Measurements from ENCODE around the gene EDEM3.
A peak's percentile ranks its signal among the peaks of the same experiment; 100 is the strongest.
"Not testable (repeated sequence)": the region's sequence is repeated elsewhere in the genome, so short reads cannot be mapped to it uniquely, and the experiment has no call there.

The EDEM3 gene

GRCh38 chr1:184769241-184769640 is 14.6 kb upstream of the EDEM3 start:
- no peak for DNase-seq

DNA sequence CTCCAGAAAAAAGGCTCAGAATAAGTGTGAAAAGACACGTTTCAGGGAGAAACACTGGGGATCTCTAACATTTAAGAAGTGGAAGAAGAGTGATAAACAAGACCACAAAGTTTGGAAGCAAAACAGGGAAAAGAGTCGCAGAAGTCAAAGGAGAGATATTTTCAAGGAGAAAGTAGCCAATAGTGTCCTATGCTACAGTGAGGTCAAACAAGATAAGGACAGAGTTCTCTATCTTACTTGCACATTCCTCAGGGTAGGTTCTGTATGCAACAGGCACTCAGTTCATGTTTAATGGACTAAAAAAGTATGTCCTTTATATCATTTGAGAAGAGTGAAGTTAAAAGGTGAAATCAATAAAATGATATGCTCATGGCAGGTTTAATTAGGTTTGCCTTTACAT is 13.8 kb upstream of the EDEM3 start:
- DNase-seq, result no peak

DNA sequence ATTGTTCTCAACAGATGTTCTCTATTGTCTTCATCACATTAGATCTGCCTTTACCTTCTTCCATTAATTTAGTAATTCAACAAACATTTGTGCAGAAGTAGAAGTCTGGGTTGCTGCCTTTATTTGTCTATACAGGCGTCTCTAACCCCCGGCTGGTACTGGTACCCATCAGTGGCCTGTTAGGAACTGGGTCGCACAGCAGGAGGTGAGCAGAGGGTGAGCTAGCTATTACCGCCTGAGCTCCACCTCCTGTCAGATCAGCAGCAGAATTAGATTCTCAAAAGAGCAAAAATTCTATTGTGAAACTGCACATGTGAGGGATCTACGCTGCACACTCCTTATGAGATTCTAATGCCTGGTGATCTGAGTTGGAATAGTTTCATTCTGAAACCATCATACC is 12.9 kb upstream of the EDEM3 start:
- no peak for DNase-seq

DNA sequence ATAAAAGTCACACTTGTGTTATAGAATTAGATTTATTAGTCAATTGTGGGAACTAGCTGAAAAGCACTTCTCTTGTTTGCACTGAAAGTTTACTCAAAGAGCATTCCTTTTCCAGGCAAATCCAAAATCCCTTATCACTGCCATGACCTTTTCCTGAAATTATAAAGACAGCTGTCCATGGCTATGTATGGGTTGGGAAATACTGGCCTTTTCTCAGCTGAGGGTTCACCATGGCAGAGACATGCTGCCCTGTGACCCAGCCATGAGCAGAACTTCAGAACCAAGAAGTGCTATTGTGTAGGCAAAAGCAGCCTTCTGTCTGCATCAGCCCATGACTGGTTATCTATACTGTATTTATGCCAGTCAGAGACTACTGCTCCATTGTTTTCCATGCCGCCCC is 9.8 kb upstream of the EDEM3 start:
- no peak for DNase-seq

GRCh38 chr1:184763520-184763919 is 8.9 kb upstream of the EDEM3 start:
- not testable (repeated sequence) for DNase-seq

DNA sequence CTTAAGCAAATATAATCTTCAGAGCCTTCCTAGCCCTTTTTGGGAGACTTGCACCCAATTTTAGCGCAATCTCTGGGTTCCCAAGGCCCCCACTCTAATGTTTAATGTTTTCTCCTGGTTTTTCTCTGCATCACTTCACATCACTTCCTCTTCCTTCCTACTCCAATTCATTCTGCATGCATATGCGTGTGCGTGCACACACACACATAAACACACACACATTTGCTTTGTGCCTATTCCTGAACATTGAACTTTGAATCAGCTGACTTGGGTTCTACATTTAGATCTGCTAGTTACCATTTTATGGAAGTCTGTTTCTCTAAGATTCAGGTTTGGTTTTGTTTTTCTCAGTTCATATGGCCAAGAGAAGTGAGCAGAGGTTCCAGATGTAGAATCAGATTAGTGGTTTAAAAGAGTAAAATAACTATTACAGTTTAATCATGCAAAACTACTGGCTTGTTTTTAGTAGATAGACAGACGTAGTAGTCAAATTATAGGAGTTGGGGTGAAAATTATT is 7.4 kb upstream of the EDEM3 start:
- DNase-seq, result no peak

DNA sequence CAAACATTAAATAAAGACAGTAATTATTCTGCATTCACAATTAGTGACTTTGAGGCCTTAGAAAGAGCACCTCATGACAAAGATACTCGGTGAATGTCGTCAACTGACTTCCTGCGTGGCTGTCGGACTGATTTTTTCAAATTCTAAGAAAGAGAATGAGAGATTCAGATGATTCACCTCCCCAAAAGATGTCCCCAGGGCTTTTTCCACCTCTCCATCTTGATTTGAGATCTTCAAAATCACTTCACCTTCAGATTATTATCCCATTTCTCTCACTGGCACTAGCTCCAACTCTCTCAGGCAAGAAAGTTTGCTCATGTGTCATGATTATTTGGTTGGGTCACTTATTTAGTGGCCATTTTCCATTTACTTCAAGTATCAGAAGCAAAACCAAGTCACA is 5.0 kb upstream of the EDEM3 start:
- no peak for DNase-seq

DNA sequence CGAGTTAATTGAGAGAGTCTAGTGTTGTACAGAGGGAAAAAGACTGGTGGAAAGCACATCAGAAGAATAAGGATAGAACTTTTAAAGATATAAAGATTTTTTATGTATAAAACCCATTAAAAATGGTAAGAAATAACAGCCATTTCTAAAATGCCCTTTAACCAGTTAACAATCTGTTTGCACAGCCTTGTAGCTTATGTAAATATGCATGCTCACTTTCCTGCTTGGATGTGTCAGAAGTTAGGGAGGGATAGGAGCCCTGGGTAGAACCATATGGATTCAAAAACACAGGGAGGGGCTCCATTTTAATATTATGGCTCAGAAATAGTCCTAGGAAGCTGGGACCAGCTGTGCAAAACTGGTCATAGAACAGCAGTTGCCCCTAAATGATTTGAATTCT is 4.5 kb upstream of the EDEM3 start:
- no peak for DNase-seq

GRCh38 chr1:184757891-184758290 is 3.2 kb upstream of the EDEM3 start:
- no peak for DNase-seq

- no peak for DNase-seq
These were observed 2.7 kb upstream of the EDEM3 start for GRCh38 chr1:184757406-184757805.

- DNase-seq, result peak in 1 of 2 experiments; percentile 50
These were observed 788 bp upstream of the EDEM3 start for GRCh38 chr1:184755226-184756065.

DNA sequence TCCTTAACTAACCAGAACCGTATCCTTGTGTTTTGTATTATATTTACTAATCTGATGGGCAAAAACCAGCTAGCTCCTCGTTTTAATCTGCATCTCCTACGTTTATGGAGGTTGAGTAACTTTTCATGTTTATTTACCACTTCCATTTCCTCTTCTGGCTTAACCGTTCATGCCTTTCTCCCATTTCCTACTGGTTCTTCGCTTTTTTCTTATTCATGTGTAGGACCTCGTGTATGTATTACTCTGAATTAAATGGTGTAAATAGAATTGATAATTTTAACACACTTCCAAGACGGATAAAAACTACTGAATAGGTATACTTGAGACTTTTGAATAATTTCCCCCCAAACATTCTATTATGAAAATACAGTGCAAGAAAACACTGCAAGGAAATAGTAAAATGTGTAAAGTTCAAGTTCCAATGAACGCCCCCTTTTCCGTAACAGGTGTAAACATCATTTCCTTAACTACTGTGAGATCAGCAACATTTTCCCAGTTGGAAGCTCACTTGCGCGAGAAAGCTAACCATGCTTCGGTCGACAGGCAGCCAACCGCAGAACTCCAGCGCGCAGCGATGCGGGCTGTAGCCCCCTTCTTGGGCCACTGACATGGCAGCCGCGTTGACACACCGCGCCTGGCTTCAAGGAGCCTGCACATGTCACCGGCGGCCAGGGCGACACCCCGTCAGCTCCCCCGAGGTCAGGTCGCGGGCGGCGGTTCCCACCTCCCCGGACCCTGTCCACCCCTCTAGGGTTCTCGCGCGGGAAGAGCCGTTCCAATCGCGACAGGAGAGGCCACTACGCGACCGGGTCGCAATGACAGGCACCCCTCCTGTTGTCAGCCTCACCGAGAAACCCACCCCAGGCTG is 816 bp downstream of the EDEM3 start:
- DNase-seq, result no peak

- no peak for DNase-seq
These were observed 1.5 kb downstream of the EDEM3 start for GRCh38 chr1:184753117-184753516.

GRCh38 chr1:184752656-184753055 is 2.0 kb downstream of the EDEM3 start:
- no peak for DNase-seq

GRCh38 chr1:184748740-184749139 is 5.9 kb downstream of the EDEM3 start:
- no peak for DNase-seq

DNA sequence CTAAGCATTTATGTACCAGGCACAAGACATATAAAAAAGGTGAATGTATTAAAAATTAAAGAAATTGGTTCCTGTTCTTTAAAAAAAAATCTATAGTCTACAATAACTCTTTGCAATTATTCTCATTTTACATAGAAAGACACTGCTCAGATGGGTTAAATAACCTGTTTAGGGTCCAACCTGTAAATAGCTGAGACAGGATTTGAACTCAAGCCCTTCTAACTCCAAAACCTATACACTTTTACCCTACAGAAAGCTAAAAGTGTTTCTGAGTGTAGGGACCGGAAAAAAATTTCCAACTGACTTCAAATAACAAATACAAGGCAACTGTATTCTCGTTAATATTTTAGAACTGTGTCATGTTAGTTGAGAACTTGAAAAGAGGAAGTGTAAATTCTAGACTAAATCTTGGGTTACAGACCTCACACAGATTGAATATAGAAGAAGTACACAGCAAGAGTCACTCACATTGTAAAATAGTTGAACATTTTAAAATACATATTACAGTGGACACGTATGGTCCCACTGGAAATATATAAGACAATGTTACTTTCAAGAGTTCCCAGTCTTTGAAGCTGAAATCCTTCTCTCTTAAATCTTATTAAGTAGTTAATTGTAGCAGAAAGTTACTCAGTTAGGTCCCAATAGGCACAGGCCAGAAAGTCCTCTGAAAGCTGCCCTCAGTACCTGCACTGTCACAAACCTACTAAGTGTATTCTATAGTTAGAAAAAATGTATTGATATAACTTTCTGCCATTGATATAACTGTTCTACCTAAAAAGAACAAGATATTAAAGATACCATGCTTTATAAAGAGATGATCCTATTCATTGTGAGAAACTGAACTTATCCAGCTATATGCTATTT is 7.3 kb downstream of the EDEM3 start:
- DNase-seq, result no peak

GRCh38 chr1:184745929-184746638 is 8.6 kb downstream of the EDEM3 start:
- no peak for DNase-seq

DNA sequence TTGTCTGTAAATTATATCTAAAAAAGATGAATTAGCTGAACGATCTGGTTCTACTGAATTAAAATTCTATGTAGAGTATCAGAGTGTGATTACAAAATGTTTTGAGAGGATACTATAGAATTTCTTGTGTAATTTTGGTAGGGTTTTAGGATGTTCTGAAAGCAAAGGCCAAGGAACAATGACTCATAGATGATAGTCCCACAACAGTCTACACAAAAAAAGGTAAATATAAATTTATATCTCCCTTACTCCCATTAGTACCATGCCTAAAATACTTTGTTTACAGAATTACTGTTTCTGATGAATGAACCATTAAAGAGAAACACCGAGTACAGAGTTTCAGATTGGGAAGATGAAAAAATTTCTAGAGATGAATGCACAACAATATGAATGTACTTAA is 9.5 kb downstream of the EDEM3 start:
- DNase-seq, result no peak

DNA sequence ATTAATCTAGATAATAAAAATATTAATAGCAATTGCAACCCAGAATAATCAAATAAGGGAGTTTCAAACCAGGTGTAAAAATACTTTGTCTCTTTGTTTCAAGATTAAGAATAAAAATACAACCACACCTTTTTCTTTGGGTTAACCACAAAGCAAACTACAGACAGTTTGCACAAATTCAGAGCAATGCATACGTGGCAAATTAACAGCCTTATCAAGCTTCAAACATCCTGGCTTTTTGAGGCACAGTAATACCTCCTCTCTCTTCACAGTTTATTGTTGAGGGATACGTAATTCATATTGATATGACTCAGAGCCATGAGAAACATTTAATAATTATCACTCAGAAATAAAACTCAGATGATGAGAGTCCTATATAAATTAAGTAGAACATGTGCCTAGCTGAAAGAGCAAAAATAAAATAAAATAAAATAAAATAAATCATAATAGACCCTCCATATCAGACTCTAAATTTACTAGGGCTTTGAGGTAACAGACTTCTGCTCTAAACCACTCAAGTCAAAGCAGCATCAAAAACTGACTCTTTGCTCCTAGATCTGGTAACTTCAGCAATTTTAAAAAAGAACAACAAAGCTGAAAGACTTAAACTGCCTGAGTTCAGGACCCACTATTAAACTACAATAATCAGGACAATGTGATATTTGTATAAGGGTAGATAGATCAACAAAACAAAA is 11.4 kb downstream of the EDEM3 start:
- no peak for DNase-seq

GRCh38 chr1:184740344-184740743 is 14.3 kb downstream of the EDEM3 start:
- DNase-seq, result no peak

- DNase-seq, result no peak
These were observed 14.9 kb downstream of the EDEM3 start for GRCh38 chr1:184739796-184740195.

GRCh38 chr1:184739070-184739469 is 15.6 kb downstream of the EDEM3 start:
- DNase-seq, result no peak
